ENCODE measurements around the gene MSL1. TPM values are rescaled to one million over a fixed set of nuclear protein-coding genes. Genes with fewer than 3 reads are reported as not detected.

MSL1 gene
- total RNA-seq, 1 donor from 2014 or later, result 84.4 TPM

GRCh38 chr17:40111221-40112128 is 10.3 kb upstream of the MSL1 start:
- intact Hi-C loops (cut with DNase I), result no loop called here
- peak overlapping the region; percentile 11 for H3K4me3 ChIP-seq
- no peaks in the 10 kb centered on the region for H3K36me3 ChIP-seq
- peak overlapping the region; percentile 95 for H3K27ac ChIP-seq
- H3K27me3 ChIP-seq, result no peaks in the 10 kb centered on the region
- TF ChIP-seq CTCF (IDR thresholded peaks at IDR 0.05), result peak; percentile 89
- DNase-seq (peak; percentile 85), ATAC-seq (peak; percentile 82)
- H3K4me1 ChIP-seq, result peaks cover 74% of the 10 kb centered on the region
- no peaks in the 10 kb centered on the region for H3K9me3 ChIP-seq

- TF ChIP-seq CTCF (IDR thresholded peaks at IDR 0.05), result no peak
- Histone ChIP-seq H3K4me3 (no peak overlapping the region), H3K4me1 (peaks cover 66% of the 10 kb centered on the region), H3K27me3 (no peaks in the 10 kb centered on the region), H3K9me3 (no peaks in the 10 kb centered on the region), H3K27ac (peak overlapping the region; percentile 95), H3K36me3 (no peaks in the 10 kb centered on the region)
- ATAC-seq, result no peak
- DNase-seq, result no peak
- intact Hi-C loops (cut with DNase I), result no loop called here
Measured at GRCh38 chr17:40112191-40112711, 9.5 kb upstream of the MSL1 start.

GRCh38 chr17:40112718-40113109 is 9.1 kb upstream of the MSL1 start:
- ATAC-seq (no peak), DNase-seq (no peak)
- H3K27ac ChIP-seq, result peak overlapping the region; percentile 95
- intact Hi-C loops (cut with DNase I), result no loop called here
- H3K27me3 ChIP-seq, result no peaks in the 10 kb centered on the region
- H3K4me3 ChIP-seq, result no peak overlapping the region
- H3K4me1 ChIP-seq, result peaks cover 62% of the 10 kb centered on the region
- no peaks in the 10 kb centered on the region for H3K36me3 ChIP-seq
- H3K9me3 ChIP-seq, result no peaks in the 10 kb centered on the region
- no peak for TF ChIP-seq CTCF (IDR thresholded peaks at IDR 0.05)

- peak overlapping the region; percentile 54 for H3K4me3 ChIP-seq
- peaks cover 56% of the 10 kb centered on the region for H3K4me1 ChIP-seq
- intact Hi-C loops (cut with DNase I), result no loop called here
- peak overlapping the region; percentile 95 for H3K27ac ChIP-seq
- H3K9me3 ChIP-seq, result no peaks in the 10 kb centered on the region
- peak; percentile 86 for TF ChIP-seq CTCF (IDR thresholded peaks at IDR 0.05)
- H3K27me3 ChIP-seq, result no peaks in the 10 kb centered on the region
- no peaks in the 10 kb centered on the region for H3K36me3 ChIP-seq
- ATAC-seq (peak; percentile 88), DNase-seq (peak; percentile 93)
Measured at GRCh38 chr17:40113110-40113906, 8.5 kb upstream of the MSL1 start.

- no peak for TF ChIP-seq CTCF (IDR thresholded peaks at IDR 0.05)
- Histone ChIP-seq H3K4me1 (peaks cover 50% of the 10 kb centered on the region), H3K27me3 (no peaks in the 10 kb centered on the region), H3K27ac (peak overlapping the region; percentile 72), H3K9me3 (no peaks in the 10 kb centered on the region), H3K4me3 (peak overlapping the region; percentile 54), H3K36me3 (no peaks in the 10 kb centered on the region)
- DNase-seq (no peak), ATAC-seq (no peak)
- intact Hi-C loops (cut with DNase I), result no loop called here
Measured at GRCh38 chr17:40113907-40114245, 7.9 kb upstream of the MSL1 start.
